Left ventricle myocardium inferior (tissue), 1 donor: ENCODE results near the gene HSP90AB1. TPM values are rescaled to one million over a fixed set of nuclear protein-coding genes. Genes with fewer than 3 reads are reported as not detected.

ENCODE experiments used
- DNase-seq: peaks from one replicate; pipeline ENCODE4 v3.0.0-alpha.2; 2020
- H3K27ac ChIP-seq: fragments of 200-600 bp; replicated peaks from 2 replicates; pipeline ENCODE4 v1.8.0; 2021
- H3K27me3 ChIP-seq: fragments of 200-600 bp; 2 replicates; pipeline ENCODE4 v1.8.0; 2021; ENCODE audit warnings: low read depth
- H3K36me3 ChIP-seq: fragments of 200-600 bp; 2 replicates; pipeline ENCODE4 v1.8.0; 2021
- H3K4me1 ChIP-seq: fragments of 200-600 bp; 2 replicates; pipeline ENCODE4 v1.8.0; 2021
- H3K4me3 ChIP-seq: fragments of 200-600 bp; 2 replicates; pipeline ENCODE4 v1.8.0; 2021; ENCODE audit warnings: mild to moderate bottlenecking, moderate library complexity
- H3K9me3 ChIP-seq: fragments of 200-600 bp; replicated peaks from 2 replicates; pipeline ENCODE4 v1.8.0; 2021
- CTCF ChIP-seq: fragments of 200-600 bp; IDR thresholded peaks from 2 replicates; pipeline ENCODE4 v1.8.0; 2021; ENCODE audit warnings: antibody characterized with exemption, mild to moderate bottlenecking, borderline replicate concordance
- intact Hi-C: fragments of 100-400 bp; cut with micrococcal nuclease; formaldehyde crosslinking; loops from one replicate; pipeline ENCODE4 v1.11.0; 2022
- total RNA-seq: library from RNA; stranded (reverse); fragmentation: NEBNext Ultra II Directional; extraction: Animal tissue kit (Norgen Biotek cat#: 25700); gene quantifications from one replicate; pipeline ENCODE4 v1.2.1, GENCODE V29; 2021
- donor health status: DM: no; HTN: yes; CAD: no; lungs with severe emphysema.

The HSP90AB1 gene
- total RNA-seq, 1 donor from 2014 or later, result 786 TPM

DNA sequence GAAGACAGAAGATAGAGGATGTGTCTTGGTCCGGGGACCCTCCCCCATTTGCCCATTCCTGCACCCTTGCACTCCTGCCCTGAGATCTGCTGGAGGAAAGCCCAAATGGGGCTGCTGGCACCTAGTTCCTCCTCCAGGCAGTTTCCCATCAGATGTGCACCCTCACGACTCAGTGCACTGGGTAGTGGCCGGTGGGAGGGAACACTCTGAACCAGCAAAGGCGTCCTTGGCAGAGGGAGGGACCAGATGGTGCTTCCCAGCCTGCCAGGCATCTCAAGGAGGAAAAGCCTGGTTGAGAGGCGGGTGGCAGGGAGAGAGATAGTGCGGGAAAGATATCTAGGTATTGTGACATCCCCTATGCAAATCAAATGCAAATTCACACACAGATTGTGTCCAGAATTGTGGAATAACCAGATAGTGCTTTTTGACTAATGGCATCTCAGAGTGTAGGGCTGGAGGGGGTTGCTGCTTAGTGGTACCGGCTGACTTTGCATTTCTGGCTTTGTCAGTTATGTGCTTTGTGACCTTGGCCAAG, 42.9 kb downstream of the HSP90AB1 start:
- H3K4me3 ChIP-seq, result no peak overlapping the region
- no peak for DNase-seq
- no peak overlapping the region for H3K27ac ChIP-seq
- H3K4me1 ChIP-seq, result no peaks in the 10 kb centered on the region
- peaks cover 100% of the 10 kb centered on the region for H3K27me3 ChIP-seq
- no peaks in the 10 kb centered on the region for H3K9me3 ChIP-seq
- no peaks in the 10 kb centered on the region for H3K36me3 ChIP-seq
- intact Hi-C loops, result no loop called here
- TF ChIP-seq CTCF, result no peak

DNA sequence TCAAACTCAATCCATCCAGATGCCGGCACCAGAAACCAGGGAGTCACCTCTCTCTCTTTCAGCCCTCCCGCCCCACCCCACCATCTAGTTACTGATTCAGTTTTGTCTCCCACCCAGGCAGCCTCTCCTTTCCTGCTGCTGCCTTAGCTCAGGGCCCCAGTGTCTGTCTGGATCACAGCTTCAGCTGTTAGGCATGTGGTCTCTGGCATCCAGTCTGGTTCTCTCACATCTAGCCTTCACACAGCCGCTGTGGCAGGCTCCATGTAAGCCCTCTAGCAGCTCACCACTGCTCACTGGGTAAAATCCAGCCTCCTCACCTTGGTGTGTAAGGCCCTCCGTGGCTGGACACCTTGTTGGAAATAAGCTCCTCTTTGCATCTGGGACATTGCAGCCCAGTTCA, 44.9 kb downstream of the HSP90AB1 start:
- no peaks in the 10 kb centered on the region for H3K36me3 ChIP-seq
- no peak for DNase-seq
- no peak overlapping the region for H3K27ac ChIP-seq
- H3K9me3 ChIP-seq, result no peaks in the 10 kb centered on the region
- no peak for TF ChIP-seq CTCF
- no peak overlapping the region for H3K4me3 ChIP-seq
- intact Hi-C loops, result no loop called here
- H3K4me1 ChIP-seq, result peaks cover 2% of the 10 kb centered on the region
- H3K27me3 ChIP-seq, result peaks cover 100% of the 10 kb centered on the region

GRCh38 chr6:44292661-44293365, 45.9 kb downstream of the HSP90AB1 start:
- Histone ChIP-seq H3K9me3 (no peaks in the 10 kb centered on the region), H3K4me1 (peaks cover 12% of the 10 kb centered on the region), H3K4me3 (no peak overlapping the region), H3K27me3 (peaks cover 100% of the 10 kb centered on the region), H3K36me3 (no peaks in the 10 kb centered on the region), H3K27ac (no peak overlapping the region)
- no peak for DNase-seq
- no peak for TF ChIP-seq CTCF
- intact Hi-C loops, result no loop called here

- Histone ChIP-seq H3K9me3 (no peaks in the 10 kb centered on the region), H3K27ac (no peak overlapping the region), H3K4me1 (peaks cover 15% of the 10 kb centered on the region), H3K4me3 (no peak overlapping the region), H3K27me3 (peaks cover 80% of the 10 kb centered on the region), H3K36me3 (peaks cover under 1% of the 10 kb centered on the region)
- TF ChIP-seq CTCF, result no peak
- intact Hi-C loops, result no loop called here
- DNase-seq, result no peak
Observed at GRCh38 chr6:44294832-44295791, 48.2 kb downstream of the HSP90AB1 start.
